ENCODE data around the gene ATP11A. TPM values are rescaled to one million over a fixed set of nuclear protein-coding genes. Genes with fewer than 3 reads are reported as not detected.
"Not testable (repeated sequence)": the region's sequence is repeated elsewhere in the genome, so short reads cannot be mapped to it uniquely, and the experiment has no call there.

Gene ATP11A
- total RNA-seq, 2 donors from 2014 or later = 33.8 to 41.0 TPM

DNA sequence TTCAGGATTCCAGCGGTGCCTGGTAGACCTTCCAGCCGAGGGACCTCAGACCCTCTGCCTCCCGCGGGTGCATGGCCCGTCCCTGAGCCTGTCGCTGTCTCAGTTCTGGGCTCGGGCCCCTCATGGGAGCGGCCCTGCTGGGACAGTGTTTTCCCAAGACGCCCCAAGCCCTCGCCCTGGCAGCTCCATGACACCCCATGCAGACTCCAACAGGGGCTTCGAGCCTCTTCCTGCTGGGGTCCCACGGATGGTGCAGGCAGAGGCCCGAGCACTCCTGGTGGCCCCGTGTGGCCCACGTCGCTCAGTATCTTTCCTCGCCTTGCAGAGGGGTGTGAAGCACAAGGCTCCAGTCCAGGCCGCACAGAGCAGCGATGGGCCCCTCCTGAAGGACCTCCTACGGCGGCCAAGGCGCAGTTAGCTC is 190.4 kb downstream of the ATP11A start:
- H3K27ac Mint-ChIP-seq = no peak overlapping the region
- DNase-seq (no peak), ATAC-seq (replicated peaks in 1 of 2) (no peak)
- H3K27me3 Mint-ChIP-seq (ENCODE audit: low read depth) = no peaks in the 10 kb centered on the region
- H3K4me1 Mint-ChIP-seq (ENCODE audit: low read depth) = no peaks in the 10 kb centered on the region
- H3K36me3 Mint-ChIP-seq (ENCODE audit: insufficient read depth in 2 of 2) = no peaks in the 10 kb centered on the region
- no peak overlapping the region for H3K4me3 Mint-ChIP-seq
- no peaks in the 10 kb centered on the region for H3K9me3 Mint-ChIP-seq

DNA sequence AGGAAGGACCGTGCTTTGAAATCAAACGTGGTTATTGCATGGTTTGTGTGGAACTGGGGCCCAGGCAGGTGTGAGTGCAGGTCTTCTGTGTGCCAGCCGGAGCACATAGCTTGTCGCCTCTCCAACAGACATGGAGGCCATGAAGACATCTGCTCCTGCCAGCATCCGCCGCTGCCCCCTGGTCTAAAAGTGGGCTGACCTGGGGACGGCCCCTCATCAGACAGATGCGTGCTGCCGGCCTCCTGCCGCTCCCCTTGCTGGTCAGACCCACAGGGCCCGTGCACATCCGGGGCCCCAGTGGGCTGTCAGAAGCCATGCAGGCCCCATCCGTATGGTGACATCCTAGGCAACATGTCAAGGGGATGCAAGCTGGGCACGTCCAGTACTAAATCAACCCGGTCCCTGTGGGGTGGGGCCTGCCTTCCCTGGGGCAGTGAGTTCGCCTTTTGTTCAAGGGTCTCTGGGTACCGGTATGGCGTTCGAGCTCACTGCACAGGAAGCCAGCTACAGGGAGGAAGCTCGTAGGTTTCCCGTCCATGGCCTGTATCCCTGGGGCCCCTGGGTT is 191.2 kb downstream of the ATP11A start:
- no peak overlapping the region for H3K27ac Mint-ChIP-seq
- no peaks in the 10 kb centered on the region for H3K27me3 Mint-ChIP-seq (ENCODE audit: low read depth)
- H3K36me3 Mint-ChIP-seq (ENCODE audit: insufficient read depth in 2 of 2) = no peaks in the 10 kb centered on the region
- H3K4me3 Mint-ChIP-seq = no peak overlapping the region
- H3K9me3 Mint-ChIP-seq = no peaks in the 10 kb centered on the region
- DNase-seq = no peak
- ATAC-seq (replicated peaks in 1 of 2) = no peak
- no peaks in the 10 kb centered on the region for H3K4me1 Mint-ChIP-seq (ENCODE audit: low read depth)

DNA sequence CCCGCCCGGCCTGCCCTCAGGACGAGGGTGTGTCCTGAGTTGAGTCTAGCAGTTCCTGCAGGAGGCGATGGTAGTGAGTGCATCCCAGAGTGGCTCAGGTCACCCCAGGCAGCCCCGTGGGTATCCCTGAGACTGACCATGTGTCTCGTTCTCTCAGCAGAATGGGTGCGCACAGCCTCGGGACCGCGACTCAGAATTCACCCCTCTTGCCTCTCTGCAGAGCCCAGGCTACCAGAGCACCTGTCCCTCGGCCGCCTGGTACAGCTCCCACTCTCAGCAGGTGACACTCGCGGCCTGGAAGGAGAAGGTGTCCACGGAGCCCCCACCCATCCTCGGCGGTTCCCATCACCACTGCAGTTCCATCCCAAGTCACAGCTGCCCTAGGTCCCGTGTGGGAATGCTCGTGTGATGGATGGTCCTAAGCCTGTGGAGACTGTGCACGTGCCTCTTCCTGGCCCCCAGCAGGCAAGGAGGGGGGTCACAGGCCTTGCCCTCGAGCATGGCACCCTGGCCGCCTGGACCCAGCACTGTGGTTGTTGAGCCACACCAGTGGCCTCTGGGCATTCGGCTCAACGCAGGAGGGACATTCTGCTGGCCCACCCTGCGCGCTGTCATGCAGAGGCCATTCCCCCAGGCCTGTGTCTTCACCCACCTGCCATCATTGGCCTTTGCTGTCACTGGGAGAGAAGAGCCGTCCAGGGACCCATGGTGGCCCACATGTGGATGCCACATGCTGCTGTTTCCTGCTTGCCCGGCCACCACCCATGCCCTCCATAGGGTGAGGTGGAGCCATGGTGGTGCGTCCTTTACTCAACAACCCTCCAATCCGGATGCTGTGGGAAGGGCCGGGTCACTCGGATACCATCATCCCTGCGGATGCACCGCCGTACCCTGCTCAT is 192.1 kb downstream of the ATP11A start:
- Mint-ChIP-seq H3K9me3 (no peaks in the 10 kb centered on the region), H3K4me1 (ENCODE audit: low read depth) (no peaks in the 10 kb centered on the region), H3K27ac (no peak overlapping the region), H3K4me3 (no peak overlapping the region), H3K27me3 (ENCODE audit: low read depth) (no peaks in the 10 kb centered on the region), H3K36me3 (ENCODE audit: insufficient read depth in 2 of 2) (no peaks in the 10 kb centered on the region)
- DNase-seq = no peak
- ATAC-seq (replicated peaks in 1 of 2) = no peak

DNA sequence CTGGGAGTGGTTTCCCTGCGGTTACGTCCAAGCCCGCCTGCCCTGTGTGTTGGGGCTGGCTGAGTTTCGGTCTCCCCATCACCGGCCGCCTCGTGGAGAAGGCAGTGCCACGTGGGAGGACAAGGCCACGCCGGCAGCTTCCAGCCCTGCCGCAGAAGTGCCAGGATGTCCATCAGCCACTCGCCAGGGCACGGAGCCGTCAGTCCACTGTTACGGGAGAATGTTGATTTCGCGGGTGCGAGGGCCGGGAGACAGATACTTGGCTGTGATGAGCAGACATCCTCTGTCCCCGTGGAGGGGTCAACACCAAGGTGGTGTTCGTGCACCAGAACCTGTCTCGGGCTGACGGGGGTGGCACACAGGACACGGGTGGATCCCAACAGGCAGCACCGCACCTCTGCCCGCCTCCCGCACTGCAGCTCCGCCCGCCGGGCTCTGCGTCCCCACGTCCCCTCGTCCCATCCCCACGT is 192.8 kb downstream of the ATP11A start:
- no peak overlapping the region for H3K27ac Mint-ChIP-seq
- no peaks in the 10 kb centered on the region for H3K4me1 Mint-ChIP-seq (ENCODE audit: low read depth)
- DNase-seq (no peak), ATAC-seq (replicated peaks in 1 of 2) (no peak)
- no peaks in the 10 kb centered on the region for H3K9me3 Mint-ChIP-seq
- H3K27me3 Mint-ChIP-seq (ENCODE audit: low read depth) = no peaks in the 10 kb centered on the region
- no peaks in the 10 kb centered on the region for H3K36me3 Mint-ChIP-seq (ENCODE audit: insufficient read depth in 2 of 2)
- no peak overlapping the region for H3K4me3 Mint-ChIP-seq

DNA sequence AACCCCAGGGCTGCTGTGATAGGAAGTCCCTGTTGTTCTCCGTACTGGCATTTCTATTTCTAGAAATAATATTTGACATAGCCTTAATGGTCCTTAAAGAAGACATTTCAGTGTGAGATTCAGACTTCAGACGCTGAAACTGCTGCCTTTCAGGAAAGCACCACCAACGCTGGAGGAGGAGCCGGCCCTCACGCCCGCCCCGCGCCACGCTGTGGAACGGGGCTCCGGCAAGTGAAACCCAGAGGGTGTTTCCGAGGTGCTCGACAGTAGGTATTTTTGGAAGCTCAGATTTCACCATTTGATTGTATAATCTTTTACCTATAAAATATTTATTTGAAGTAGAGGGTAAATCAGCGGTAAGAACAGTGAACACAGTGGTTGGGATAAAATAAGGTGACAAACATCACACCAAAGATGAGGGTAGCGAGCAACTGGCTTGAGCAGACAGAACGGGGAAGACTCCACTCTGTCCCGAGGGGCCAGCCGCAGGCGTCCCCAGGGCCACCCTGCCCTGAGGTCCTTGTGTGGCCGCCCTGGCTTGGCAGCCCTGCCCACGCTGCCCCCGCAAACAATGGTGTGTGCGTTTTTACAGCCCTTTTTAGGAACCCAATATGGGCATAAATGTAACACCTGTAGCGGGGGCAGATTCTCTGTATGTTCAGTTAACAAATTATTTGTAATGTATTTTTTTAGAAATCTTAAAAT is 193.6 kb downstream of the ATP11A start:
- Mint-ChIP-seq H3K36me3 (ENCODE audit: insufficient read depth in 2 of 2) (no peaks in the 10 kb centered on the region), H3K27me3 (ENCODE audit: low read depth) (no peaks in the 10 kb centered on the region), H3K27ac (no peak overlapping the region), H3K4me1 (ENCODE audit: low read depth) (no peaks in the 10 kb centered on the region), H3K4me3 (no peak overlapping the region), H3K9me3 (no peaks in the 10 kb centered on the region)
- ATAC-seq (replicated peaks in 1 of 2) (no peak), DNase-seq (no peak)

DNA sequence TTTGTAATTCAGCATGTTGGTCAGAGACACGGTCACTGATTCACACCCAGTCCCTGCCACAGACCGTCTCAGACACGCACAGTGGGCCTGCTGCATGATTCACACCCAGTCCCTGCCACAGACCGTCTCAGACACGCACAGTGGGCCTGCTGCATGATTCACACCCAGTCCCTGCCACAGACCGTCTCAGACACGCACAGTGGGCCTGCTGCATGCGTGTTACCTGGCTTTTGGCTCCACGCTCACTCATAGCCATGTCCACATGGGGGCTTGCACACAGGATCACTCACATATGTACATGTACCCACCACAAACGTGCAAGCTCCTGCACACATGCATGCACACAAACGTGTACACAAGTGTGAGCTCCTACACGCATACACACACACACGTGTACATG is 194.9 kb downstream of the ATP11A start:
- not testable (repeated sequence) for DNase-seq; H3K4me1 Mint-ChIP-seq (ENCODE audit: low read depth); ATAC-seq (replicated peaks in 1 of 2); H3K27me3 Mint-ChIP-seq (ENCODE audit: low read depth); H3K36me3 Mint-ChIP-seq (ENCODE audit: insufficient read depth in 2 of 2); H3K27ac Mint-ChIP-seq; H3K9me3 Mint-ChIP-seq; H3K4me3 Mint-ChIP-seq

DNA sequence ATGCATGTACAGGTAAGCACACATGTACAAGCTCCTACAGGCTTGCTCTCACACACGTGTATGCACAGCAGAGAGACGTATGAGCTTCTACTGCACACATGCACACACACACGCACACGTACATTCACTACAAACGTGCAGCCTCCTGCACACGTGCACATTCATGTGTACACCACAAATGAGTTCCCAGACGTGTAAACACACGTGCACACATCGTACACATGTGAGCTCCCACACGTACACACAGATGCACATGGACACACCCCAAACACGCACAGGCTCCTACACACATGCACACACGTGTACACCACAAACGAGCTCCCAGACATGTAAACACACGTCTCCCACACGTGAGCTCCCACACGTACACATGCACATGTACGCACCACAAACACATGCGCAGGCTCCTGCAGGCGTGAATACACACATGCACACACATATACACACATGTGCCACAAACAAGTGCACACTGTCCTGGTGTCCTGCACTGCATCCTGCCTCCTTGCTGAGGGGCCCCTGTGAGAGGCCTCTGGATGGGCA is 195.5 kb downstream of the ATP11A start:
- H3K4me3 Mint-ChIP-seq = no peak overlapping the region
- no peak overlapping the region for H3K27ac Mint-ChIP-seq
- no peaks in the 10 kb centered on the region for H3K27me3 Mint-ChIP-seq (ENCODE audit: low read depth)
- DNase-seq (no peak), ATAC-seq (replicated peaks in 1 of 2) (no peak)
- H3K9me3 Mint-ChIP-seq = no peaks in the 10 kb centered on the region
- H3K4me1 Mint-ChIP-seq (ENCODE audit: low read depth) = no peaks in the 10 kb centered on the region
- H3K36me3 Mint-ChIP-seq (ENCODE audit: insufficient read depth in 2 of 2) = no peaks in the 10 kb centered on the region

DNA sequence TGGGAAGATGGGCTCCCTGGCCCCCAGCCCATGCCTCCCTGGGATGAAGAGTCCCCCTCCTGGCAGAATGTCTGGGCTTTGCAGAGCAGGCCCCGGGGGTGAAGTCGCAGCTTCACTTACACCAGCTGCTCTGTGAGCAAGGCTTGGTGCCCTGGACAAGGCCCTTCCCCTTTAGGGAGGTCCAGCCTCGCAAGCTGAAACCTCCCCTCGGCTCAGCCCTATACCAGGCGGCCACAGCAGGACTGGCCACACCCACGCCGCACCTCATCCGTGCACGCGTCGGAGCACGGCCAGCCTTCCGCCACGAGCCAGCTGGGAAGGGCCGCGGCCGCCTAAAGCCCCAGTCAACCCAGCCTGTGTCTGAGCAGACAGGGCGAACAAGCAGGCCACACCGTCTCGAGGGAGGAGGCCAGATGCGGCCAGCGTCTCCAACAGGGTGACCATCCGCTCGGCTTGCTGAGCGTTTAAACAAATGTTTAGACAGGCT is 196.0 kb downstream of the ATP11A start:
- no peak overlapping the region for H3K4me3 Mint-ChIP-seq
- H3K4me1 Mint-ChIP-seq (ENCODE audit: low read depth) = no peaks in the 10 kb centered on the region
- no peak for DNase-seq
- ATAC-seq (replicated peaks in 1 of 2) = no peak
- no peaks in the 10 kb centered on the region for H3K9me3 Mint-ChIP-seq
- no peaks in the 10 kb centered on the region for H3K36me3 Mint-ChIP-seq (ENCODE audit: insufficient read depth in 2 of 2)
- no peak overlapping the region for H3K27ac Mint-ChIP-seq
- no peaks in the 10 kb centered on the region for H3K27me3 Mint-ChIP-seq (ENCODE audit: low read depth)

DNA sequence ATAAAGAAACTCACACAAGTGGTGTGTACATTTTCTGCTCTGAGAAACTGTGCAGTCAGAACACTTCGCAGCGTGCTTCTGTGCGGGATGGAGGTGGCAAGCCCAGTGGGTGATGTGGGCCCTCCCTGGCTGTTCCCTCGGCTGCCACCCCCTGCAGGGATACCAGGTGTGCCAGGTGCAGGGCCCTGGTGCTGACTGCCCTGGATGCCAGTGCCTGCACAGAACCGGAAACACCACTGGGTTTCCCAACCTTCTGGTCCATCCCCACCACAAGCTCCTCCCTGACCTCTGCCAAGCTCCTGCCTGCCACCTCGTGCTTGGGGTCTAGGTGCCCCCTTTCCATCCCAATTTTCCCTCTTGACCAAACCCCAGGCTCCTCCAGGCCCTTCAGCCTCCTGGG is 197.3 kb downstream of the ATP11A start:
- Mint-ChIP-seq H3K27ac (no peak overlapping the region), H3K27me3 (ENCODE audit: low read depth) (no peaks in the 10 kb centered on the region), H3K9me3 (no peaks in the 10 kb centered on the region), H3K36me3 (ENCODE audit: insufficient read depth in 2 of 2) (no peaks in the 10 kb centered on the region), H3K4me3 (no peak overlapping the region), H3K4me1 (ENCODE audit: low read depth) (no peaks in the 10 kb centered on the region)
- DNase-seq (no peak), ATAC-seq (replicated peaks in 1 of 2) (no peak)

DNA sequence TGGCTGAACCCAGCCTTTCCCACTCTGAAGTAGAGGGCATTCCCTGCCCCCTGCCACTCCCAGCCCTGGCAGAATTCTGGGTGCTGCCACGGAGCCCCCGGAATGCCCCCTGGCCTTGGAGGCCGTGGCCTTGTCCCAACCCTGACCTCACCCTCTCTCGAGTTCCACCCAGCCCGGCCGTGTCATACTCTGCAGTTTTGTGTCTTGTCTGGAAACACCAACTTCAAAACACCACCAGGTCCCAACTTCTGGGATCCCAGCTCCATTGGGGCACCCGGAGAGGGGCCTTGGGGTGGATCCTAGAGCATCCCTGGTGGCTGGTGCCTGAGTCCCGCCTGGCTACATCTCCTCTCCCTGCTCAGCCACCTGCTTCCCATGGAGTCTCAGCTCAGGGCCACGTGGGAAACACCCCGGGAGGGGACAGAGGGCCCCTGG is 197.7 kb downstream of the ATP11A start:
- no peak overlapping the region for H3K4me3 Mint-ChIP-seq
- H3K36me3 Mint-ChIP-seq (ENCODE audit: insufficient read depth in 2 of 2) = no peaks in the 10 kb centered on the region
- no peaks in the 10 kb centered on the region for H3K4me1 Mint-ChIP-seq (ENCODE audit: low read depth)
- ATAC-seq (replicated peaks in 1 of 2) = no peak
- peaks cover 2% of the 10 kb centered on the region for H3K27me3 Mint-ChIP-seq (ENCODE audit: low read depth)
- no peaks in the 10 kb centered on the region for H3K9me3 Mint-ChIP-seq
- DNase-seq = no peak
- H3K27ac Mint-ChIP-seq = no peak overlapping the region

DNA sequence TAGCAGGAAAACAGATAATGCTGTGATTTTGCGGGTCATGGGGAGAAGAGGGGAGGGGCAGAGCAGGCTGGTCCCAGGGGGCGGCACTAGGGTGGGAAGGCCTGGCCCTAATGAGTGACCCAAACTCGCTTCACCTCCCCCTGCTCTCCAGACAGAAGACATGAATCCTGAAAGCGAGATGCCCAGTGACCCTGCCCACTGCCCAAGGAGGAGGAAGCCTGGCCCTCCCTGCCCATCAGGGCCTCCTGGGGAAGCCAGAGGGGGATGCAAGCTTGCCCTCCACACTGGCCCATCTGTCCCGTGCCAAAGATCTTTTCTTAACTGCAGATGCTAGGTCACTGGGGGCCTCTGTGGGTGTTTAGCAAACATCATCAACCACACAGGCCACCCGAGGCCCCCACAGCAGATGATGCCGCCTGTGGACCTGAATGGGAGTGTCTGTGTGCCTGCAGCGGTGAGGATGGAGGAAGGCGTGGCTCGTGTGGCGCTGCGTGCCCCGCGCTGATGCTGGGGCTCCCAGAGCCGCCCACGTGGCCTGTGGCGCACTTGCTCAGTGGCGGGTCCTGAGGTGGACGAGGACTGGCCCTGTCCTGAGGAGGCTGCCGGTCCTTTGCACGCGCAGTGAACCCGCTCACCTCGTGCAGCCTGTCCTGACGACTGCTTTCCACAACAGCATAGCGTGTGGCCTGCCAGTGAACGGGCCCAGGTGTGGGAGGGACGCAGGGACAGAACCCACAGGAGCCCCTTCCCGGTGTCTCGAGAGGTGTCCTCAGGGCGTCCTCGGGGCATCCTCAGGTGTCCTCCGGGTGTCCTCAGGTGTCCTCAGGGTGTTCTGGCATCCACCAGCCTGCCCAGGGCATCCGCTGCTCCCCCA is 198.6 kb downstream of the ATP11A start:
- DNase-seq (no peak), ATAC-seq (replicated peaks in 1 of 2) (no peak)
- no peak overlapping the region for H3K27ac Mint-ChIP-seq
- no peaks in the 10 kb centered on the region for H3K36me3 Mint-ChIP-seq (ENCODE audit: insufficient read depth in 2 of 2)
- no peaks in the 10 kb centered on the region for H3K9me3 Mint-ChIP-seq
- peaks cover 10% of the 10 kb centered on the region for H3K27me3 Mint-ChIP-seq (ENCODE audit: low read depth)
- H3K4me1 Mint-ChIP-seq (ENCODE audit: low read depth) = no peaks in the 10 kb centered on the region
- no peak overlapping the region for H3K4me3 Mint-ChIP-seq

All from activated T-cell treated with anti-CD3 and anti-CD28 coated beads, Interleukin-2, amount 50 U/mL, for 72 hours (primary cell).